ENCODE data around the gene ASCC1.
"Not testable (repeated sequence)": the region's sequence is repeated elsewhere in the genome, so short reads cannot be mapped to it uniquely, and the experiment has no call there.

The ASCC1 gene

DNA sequence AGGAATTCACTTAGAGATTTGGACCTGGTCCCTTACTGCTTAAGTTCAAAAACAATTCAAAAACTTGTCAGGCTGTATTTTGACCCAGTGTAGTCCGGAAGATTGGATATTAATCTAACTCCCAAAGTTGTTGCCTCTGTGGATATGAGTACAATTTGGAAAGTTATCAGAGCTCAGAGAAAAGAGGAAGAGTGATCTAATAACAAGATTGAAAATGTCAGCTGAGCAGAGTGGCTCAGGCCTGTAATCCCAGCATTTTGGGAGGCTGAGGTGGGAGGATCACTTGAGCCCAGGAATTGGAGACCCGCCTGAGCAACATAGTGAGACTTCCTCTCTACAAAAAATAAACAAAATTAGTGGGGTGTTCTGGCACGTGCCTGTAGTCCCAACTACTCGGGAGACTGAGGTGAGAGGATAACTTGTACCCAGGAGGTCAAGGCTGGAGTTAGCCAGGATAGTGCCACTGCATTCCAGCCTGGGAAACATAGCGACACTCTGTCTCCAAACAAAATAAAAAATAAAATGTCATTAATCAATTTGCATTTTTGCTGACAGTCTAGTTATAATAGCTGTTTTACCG lies 3.2 kb upstream of the ASCC1 start:
- DNase-seq, result no peak

DNA sequence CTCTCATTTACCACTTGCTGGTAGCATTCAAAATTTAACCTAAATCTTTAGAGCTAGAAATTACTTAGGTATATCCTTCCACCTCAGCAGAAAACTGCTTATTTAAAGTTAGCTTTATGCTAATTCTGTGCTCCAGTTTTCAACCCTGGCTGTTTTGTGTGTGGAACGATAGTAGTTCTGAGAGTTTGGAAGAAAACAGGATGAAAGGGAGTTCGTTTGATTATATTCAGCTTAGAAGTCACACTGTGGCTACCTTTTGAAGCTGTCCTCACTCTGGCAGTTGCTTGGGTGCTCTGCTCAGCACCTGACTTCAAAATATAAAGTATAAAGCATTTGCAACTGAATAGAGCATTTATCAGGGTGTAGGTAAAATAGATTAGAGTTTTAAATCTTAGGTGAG lies 2.6 kb upstream of the ASCC1 start:
- DNase-seq, result no peak

DNA sequence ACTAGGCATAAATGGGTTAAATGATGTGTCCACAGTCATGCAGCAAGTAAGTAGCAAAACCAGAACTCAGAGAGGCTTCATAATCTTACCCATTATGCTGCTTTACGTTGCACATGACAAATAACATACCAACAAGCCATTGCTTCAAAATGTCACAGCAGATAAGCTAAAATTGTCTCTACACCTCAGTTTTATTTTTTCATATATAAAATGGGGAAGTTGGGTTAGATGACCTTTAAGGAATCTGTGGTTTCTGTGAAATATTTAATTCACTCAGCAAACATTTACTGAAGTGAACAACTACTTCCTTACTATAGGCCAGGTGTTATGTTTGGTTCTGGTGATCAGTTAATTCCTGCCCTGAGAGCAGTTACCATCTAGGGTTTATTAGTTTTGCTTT lies 2.2 kb upstream of the ASCC1 start:
- peak; percentile 75 for DNase-seq

DNA sequence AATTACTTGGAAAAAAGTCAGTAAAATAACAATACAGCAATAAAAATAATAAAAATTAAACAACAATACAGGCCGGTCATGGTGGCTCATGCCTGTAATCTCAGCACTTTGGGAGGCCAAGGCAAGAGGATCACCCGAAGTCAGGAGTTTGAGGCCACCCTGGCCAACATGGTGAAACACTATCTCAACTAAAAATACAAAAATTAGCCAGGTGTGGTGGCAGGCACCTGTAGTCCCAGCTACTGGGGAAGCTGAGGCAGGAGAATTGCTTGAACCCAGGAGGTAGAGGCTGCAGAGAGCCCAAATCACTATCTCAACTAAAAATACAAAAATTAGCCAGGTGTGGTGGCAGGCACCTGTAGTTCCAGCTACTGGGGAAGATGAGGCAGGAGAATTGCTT lies 4.2 kb downstream of the ASCC1 start:
- DNase-seq, result not testable (repeated sequence)

DNA sequence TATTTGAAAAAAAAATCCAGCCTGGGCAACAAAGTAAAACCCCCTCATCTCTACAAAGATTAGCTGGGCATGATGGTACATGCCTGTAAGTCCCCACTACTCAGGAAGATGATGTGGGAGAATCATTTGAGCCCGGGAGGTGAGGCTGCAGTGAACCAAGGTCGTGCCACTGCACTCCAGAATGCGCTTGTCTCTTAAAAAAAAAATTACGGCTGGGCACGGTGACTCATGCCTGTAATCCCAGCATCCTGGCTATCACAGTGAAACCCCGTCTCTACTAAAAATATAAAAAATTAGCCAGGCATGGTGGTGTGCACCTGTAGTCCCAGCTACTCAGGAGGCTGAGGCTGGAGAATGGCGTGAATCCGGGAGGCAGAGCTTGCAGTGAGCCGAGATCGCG lies 4.7 kb downstream of the ASCC1 start:
- DNase-seq, result not testable (repeated sequence)

DNA sequence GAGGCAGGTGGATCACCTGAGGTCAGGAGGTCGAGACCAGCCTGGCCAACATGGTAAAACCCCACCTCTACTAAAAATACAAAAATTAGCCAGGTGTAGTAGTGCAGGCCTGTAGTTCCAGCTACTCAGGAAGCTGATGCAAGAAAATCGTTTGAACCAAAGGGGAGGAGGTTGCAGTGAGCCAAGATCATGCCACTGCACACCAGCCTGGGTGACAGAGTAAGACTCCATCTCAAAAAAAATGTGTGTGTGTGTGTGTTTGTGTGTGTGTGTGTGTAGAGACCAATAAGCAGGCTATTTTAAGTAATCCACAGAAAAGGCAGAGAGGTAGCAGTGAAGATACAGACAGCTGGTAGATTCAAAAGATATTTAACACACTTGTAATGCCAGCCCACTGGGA lies 7.5 kb downstream of the ASCC1 start:
- DNase-seq, result not testable (repeated sequence)

DNA sequence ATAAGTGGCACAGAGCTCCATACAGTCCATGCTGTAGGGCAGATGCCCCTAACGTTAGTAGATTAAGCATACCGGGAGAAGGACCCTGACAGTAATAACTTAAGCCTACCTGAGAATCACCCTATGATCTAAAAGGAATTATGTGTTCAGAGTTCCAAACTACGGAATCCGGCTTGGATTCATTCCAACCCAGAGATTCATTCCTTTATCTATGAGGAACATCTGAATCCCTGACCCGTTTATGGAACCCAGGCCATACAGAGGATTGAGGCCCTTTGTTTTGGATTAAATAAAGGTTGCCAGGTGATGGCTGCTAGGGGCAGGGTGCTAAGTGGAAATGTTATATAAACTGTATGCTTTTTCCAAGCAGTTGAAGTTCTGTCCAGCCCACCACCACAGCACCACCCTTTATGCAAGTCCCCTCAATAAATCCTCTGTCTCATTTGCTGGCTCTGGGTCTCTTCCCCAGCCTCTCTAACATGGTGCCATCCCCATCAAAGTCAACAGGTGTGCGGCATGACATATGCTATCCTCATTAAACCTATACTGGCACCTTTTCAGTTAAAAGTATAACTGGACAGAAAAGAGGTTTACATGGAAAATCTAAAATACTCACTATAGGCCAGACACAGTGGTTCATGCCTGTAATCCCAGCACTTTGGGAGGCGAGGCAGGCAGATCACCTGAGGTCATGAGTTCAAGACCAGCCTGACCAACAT lies 9.4 kb downstream of the ASCC1 start:
- DNase-seq, result no peak

DNA sequence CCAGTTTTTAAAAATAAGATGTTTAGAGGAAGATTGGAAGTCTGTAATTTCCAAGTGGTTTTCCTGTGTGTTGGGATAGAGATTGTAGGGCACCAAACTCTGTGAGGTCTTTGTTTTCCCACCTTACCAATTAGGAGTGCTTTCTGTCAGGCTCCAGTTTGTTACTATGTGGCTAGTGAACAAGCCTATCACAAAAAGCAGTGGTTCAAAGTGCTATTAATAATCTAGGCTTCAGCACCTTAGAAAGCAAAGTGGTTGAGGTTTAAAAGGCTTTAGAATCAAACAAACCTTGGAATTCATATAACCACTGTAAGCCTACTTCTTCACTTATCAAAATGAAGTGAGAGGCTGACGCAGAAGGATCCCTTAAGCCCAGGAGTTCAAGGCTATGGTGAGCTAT lies 11.4 kb downstream of the ASCC1 start:
- no peak for DNase-seq

DNA sequence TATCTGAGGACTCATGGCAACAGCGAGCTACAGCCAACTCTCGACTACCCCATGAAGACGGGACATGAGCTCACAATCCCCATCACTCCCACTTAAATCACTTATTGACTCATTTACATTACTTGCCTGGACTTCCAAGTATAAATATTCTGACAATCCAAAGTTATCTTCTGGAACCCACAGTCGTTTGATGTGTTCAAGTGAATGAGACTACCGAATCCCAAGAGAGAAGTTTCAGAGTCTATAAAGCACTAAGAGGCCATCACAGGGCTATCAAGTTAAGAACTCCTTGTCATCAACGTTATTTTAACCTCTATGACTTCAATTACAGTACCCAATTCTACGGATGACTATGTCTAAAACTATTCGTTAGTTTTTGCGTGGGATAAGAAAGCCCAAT lies 11.8 kb downstream of the ASCC1 start:
- DNase-seq, result no peak

DNA sequence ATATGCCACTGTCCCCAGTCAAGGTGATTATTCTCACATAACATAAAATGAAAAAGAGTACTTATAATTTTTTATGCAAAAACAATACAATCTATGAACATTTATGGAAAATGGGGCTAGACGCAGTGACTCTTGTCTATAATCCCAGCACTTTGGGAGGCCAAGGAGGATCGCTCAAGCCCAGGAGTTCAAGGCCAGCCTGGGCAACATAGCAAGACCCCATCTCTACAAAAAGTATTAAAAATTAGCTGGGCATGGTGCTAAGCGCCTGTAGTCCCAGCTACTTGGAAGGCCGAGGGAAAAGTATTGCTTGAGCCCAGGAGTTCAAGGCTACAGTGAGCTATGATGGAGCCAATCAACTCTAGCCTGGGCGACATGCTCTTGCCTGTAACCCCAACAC lies 14.8 kb downstream of the ASCC1 start:
- DNase-seq, result no peak

DNA sequence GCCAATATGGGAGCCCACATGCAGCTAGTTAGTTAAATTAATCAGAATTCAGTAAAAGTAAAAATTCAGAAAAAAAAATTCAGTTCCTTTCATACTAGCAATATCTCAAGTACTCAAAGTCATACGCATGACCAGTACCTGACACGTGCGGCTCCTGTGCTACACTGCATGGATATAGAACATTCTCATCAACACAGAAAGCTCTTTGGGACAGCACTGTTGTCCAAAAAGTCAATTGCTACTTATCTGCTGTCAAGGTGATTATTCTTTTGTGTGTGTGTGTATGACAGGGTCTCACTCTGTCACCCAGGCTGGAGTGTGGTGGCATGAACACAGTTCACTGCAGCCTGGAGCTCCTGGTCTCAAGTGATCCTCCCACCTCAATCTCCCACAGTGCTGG lies 15.2 kb downstream of the ASCC1 start:
- DNase-seq, result no peak

DNA sequence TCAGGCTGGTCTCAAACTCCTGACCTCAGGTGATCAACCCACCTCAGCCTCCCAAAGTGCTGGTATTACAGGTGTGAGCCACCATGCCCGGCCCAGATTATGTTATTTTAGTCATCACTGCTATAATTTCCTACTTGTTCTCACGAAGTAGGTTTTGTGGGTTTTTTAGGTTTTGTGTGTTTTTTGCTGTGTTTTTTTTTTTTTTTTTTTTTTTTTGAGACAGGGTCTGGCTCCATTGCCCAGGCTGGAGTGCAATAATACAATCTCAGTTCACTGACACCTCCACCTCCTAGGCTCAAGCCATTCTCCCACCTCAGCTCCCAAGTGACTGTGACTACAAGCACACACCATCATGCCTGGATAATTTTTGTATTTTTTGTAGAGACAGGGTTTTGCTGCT lies 21.1 kb downstream of the ASCC1 start:
- DNase-seq, result no peak

DNA sequence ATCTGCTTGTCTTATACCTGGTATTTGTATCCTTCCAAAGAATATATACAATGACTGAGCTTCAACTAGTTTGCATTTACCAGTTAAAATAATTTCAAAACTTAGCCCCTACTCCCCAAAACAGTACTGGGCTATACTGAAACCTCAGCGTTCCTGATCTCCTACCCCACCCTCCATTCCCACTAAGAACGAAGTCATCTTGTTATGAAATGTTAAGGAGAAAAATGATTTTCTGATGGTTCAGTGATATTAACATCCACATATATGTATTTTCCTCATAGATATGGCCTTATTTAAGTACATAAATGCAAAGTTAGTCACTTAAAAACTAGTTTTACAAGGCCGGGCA lies 29.1 kb downstream of the ASCC1 start:
- DNase-seq, result no peak

DNA sequence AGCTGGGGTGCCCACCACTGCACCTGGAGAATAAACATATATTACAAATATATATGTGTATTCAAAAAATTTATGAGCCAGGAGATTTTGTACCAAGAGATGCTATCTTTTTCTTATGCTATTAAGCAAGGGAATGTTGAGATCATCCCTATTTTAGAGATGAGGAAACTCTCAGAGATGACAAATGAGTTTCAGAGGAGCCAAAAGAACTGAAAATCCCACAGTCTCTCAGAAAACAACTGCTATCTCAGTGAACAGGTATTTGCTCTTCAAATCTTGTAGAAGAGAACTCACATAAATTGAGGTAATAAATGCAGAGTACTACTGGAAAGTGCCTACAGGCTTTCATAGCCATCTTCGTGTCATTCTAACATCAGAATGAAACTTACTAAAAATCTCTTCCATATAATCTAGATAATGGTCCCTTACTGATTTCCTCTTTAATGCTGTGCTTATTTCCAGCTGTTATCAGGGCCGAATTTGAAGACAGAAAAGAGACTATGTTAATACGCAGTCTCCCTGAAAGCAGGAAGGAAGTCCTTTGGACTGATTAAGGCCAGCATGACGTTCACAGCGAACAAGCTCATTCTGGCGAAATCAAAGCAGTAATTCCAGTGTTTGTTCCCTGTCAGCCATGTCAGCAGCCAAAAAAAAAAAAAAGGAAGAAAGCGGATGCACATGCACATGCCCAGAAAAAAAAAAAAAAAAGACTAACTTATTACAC lies 29.7 kb downstream of the ASCC1 start:
- peak; percentile 58 for DNase-seq

DNA sequence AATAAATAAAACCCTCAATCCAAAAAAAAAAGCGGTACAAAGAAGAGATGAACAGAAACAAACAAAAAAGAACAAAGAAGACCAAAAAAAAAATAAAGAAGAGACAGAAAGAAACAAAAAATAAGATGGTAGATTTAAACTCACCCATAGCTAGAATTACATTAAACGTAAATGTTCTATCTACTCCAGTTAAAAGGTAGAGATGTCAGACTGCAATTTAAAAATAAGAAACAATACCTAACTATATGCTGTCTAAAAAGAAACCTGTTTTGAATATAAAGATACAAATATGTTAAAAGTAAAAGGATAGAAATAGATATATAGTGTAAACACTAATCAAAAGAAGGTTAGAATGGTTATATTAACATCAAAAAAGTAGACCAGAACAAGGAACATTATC lies 31.9 kb downstream of the ASCC1 start:
- DNase-seq, result no peak

DNA sequence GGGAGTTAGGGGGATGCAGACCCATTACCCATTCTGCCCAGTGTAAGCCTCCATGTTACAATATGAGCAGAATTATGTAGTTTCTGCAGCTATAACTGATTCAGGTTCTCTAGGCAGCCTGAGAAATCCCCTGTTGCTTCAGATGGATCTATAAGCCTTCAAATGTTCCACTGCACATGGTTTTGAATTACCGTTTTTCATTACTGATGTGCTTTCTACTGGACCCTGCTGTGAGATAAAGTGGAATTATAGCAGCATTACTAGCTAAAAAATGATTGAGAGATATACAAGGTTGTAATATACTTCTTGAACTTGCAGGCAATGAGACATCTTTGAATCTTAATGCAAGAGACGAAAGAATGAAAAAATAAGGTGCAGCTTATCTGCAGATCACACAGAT lies 38.6 kb downstream of the ASCC1 start:
- no peak for DNase-seq

DNA sequence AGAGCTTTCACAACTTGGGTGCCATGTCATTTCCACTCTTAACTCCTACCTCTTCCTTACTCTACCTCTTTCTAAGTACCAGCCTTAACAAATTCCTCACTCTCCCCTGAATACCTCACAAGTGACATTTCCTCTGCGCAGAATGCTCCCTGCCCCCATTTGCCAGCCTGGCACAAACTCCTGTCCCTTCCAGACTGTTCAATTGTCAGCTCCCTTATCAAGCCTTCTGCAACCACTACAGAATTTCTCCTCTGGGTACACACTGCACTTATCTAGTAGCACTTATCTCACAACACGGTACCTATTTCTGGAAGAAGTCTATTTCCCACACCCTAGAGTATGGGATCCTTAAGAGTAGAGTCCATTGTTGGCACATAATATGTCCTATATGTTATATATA lies 39.4 kb downstream of the ASCC1 start:
- peak; percentile 22 for DNase-seq

DNA sequence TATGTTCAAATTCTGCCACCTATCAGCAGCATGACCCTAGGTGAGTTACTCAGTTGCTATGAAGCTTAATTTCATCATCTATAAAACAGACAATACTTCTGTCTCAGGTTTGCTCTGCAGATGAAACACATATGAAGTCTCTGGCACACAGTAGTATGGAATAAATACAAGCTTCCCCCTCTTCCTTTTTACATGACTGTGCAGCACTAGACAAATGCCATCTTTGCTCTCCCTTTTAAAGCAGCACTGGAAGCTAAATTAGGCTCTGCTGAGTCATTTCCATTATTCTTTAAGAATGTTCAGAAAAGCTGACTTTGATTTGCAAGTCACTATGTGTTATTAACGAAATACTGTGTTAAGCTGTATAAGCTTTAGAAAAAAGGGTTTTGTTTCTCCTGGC lies 40.9 kb downstream of the ASCC1 start:
- peak; percentile 41 for DNase-seq

DNA sequence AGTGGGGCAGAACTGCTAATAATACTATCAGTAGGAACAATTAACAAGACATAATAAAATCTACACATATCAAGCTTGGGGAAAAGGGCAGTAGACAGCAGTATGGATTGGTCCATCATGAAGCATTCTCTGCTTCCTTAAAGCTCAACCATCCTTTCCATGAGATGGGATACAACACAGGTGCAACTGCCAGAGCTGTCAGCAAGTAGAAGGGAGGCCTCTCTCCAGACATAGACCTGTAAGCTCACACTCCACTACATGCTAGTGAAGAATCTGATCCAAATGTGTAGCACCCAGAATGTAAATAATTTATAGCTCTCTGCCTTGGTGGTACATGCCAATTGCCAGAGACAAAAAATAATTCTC lies 41.8 kb downstream of the ASCC1 start:
- no peak for DNase-seq

DNA sequence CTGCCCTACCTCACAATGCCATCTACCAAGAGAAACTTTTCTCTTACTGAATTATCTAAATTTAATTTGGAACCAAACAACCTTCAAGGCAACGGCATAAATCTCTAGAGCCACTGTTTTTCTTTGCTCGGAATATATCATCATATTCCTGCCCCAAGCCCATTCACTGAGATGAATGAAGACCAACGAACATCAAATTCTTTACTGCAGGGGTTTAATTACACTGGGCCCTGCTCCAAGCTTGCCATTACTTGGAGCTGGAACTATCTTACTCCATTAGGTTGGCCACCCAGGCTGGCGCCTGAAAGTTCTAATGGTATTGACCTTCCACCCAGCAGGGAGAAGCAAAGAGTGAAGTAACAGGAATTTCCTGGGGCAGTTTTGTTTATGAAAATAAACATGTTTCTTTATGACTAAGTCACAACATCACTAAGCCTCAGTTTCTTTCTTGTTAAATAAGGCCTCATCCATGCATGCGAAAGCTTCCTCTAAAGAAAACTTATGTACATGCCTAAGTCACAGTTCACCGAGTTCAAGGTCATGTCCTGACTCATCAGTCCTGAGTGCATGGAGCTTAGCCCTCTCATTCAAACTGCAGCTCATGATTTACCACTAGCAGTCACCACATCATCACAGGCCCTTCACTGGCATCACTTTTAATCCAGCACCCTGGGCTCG lies 42.3 kb downstream of the ASCC1 start:
- no peak for DNase-seq

DNA sequence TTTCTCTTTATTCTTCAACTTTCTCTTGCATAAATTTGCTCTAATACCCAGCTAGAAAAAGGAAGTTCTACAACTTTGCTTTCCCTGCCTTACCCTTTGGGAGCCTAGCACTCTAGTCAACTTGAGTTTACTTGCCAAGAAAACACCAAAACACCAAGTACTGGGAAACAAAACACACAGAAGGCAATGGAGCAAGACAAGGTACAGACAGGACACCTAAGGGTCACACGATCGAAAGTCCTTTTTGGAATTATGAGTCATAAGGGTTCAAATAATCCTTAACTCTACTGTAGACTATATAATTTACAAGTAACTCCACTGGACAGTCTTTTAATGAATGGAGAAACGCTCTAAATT lies 42.8 kb downstream of the ASCC1 start:
- peak; percentile 8 for DNase-seq

DNA sequence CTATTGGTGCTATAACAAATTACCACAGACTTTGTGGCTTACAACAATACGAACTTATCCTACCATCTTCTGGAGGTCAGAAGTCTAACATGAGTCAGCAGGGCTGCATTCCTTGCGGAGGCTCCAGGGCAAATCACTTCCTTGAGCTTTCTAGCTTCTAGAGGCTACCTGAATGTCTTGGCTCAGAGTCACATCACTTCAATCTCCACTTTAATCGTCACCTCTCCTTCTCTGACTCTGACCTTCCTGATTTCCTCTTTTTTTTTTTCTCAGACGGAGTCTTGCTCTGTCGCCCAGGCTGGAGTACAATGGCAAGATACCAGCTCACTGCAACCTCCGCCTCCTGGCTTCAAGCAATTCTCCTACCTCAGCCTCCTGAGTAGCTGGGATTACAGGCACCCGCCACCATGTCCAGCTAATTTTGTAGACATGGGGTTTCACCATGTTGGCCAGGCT lies 44.9 kb downstream of the ASCC1 start:
- peak; percentile 71 for DNase-seq

DNA sequence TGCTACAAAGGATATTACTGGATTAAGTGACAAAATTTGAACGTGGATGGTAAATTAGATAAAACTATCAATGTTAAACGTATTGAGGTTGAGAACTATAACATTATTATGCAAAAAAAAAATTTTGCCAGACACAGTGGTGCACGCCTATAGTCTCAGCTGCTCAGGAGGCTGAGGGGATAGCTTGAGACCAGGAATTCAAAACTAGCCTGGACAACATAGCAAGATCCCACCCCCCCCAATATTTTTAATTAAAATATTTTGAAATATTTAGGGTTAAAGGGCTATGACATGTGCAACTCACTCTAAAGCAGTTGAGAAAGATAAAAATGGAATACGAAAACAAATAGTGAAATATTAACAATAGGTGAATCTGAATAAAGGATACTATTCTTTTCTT lies 45.3 kb downstream of the ASCC1 start:
- no peak for DNase-seq

DNA sequence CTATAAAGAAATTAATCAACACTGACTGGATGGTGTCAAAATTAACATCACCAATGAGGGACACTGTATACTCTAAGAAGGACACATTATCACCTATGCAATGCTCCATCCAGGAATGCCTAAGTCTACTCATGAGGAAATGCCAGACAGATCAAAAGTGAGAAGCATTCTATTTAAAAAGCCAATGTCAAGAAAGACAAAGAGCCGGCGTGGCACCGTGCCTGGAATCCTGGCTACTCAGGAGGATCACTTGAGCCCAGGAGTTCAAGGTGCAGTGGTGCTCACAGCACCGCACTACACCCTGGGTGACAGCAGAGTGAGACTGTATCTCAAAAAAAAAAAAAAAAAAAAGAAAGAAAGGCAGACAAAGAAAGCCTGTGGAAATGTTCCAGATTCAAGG lies 45.8 kb downstream of the ASCC1 start:
- DNase-seq, result no peak
